HEK293T (cell line): Measurements from ENCODE around the gene PLEKHO2.

Experiments used
- BHLHE40 ChIP-seq: fragments of 450-650 bp; IDR thresholded peaks from 2 replicates; pipeline ENCODE4 v1.6.1; 2016; ENCODE audit warnings: mild to moderate bottlenecking, moderate library complexity, borderline replicate concordance
- CTBP1 ChIP-seq: fragments of 450-650 bp; IDR thresholded peaks from 2 replicates; pipeline ENCODE4 v1.6.1; 2016; ENCODE audit warnings: borderline replicate concordance
- ELF4 ChIP-seq: fragments of 450-650 bp; IDR thresholded peaks from 2 replicates; pipeline ENCODE4 v1.6.1; 2017; ENCODE audit warnings: antibody characterized with exemption
- FOXM1 ChIP-seq: fragments of 450-650 bp; IDR thresholded peaks from 2 replicates; pipeline ENCODE4 v1.6.1; 2017; ENCODE audit warnings: mild to moderate bottlenecking, borderline replicate concordance
- HDGF ChIP-seq: fragments of 450-650 bp; IDR thresholded peaks from 2 replicates; pipeline ENCODE4 v1.6.1; 2017; ENCODE audit warnings: antibody characterized with exemption, borderline replicate concordance
- SP1 ChIP-seq: fragments of 450-650 bp; IDR thresholded peaks from 2 replicates; pipeline ENCODE4 v1.6.1; 2017
- SUZ12 ChIP-seq: fragments of 450-650 bp; IDR thresholded peaks from 2 replicates; pipeline ENCODE4 v1.6.1; 2016; ENCODE audit warnings: mild to moderate bottlenecking
- TARDBP ChIP-seq: fragments of 450-650 bp; IDR thresholded peaks from 2 replicates; pipeline ENCODE4 v1.6.1; 2016
- TF ChIP-seq, protein P1 (sequence below): fragments of 450-650 bp; IDR thresholded peaks from 2 replicates; pipeline ENCODE4 v1.6.1; 2016

DNA sequence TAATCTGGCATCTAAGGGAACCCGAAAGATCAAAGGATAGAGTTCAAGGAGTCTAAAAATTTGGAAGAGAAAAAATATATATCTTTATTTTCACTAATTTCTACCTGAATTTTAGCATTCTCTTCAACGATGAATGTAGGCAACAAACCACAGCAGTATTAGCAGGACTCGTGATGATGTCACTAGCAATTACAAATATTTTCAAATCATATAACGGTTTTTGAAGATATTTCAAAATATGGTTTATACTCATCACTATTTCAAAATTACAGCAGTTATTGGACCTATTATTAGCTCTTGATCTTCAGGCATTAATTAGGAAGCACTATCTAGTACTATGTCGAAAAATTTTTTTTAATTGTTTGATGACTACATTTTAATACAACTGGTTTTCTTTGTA, 43.0 kb downstream of the PLEKHO2 start:
- TF ChIP-seq TARDBP (no peak), FOXM1 (no peak), CTBP1 (no peak), HDGF (no peak), ELF4 (no peak), SUZ12 (no peak), BHLHE40 (no peak), SP1 (no peak)
- TF ChIP-seq, protein P1, sequence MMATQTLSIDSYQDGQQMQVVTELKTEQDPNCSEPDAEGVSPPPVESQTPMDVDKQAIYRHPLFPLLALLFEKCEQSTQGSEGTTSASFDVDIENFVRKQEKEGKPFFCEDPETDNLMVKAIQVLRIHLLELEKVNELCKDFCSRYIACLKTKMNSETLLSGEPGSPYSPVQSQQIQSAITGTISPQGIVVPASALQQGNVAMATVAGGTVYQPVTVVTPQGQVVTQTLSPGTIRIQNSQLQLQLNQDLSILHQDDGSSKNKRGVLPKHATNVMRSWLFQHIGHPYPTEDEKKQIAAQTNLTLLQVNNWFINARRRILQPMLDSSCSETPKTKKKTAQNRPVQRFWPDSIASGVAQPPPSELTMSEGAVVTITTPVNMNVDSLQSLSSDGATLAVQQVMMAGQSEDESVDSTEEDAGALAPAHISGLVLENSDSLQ, result no peak
